ENCODE data around the gene OGFR. TPM values are rescaled to one million over a fixed set of nuclear protein-coding genes. Genes with fewer than 3 reads are reported as not detected.

Gene OGFR
- total RNA-seq, 6 experiments from 2014 or later: 40.7 to 48.1 (median 47.0) TPM

DNA sequence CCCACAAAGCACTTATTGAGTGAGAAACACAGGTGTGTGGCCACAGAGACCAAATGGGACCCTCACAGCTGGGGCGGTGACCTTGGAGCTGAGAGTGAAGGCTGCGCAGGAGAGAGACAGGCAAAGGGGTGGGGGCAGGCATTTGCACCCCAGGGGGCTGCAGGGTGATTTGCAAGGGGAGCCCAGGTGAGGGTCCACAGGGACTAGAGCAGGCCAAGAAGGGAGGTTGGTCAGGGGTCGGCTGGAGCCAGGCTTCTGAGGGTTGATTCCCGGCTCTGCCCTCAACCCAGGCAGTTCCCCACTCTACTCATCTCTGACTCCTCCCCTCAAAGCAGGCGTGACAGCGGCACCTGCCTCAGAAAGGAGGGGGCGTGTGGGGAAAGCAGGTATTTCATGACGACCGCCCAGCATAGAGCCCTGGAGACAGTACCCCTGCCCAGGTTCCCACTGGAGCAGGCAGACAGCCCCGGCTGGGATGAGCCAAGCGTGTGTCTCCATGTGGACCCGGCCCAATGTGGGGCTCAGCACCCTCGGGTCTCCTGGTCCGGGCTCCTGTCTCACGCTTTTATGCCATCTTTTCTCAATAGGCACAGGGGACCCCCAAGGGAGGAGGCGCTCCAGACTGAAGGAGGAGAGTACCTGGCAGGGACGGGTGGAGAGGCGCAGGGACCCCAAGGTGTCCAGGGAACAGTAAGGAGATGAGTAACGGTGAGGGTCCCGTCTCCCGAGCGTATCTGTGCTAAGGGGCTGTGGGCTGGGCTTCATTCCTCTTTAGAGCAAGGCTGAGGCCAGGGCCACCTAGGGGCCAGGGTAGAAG is 11.5 kb upstream of the OGFR start:
- H3K36me3 ChIP-seq: no peaks in the 10 kb centered on the region
- no peaks in the 10 kb centered on the region for H3K27me3 ChIP-seq
- ATAC-seq: no peak
- no peak for DNase-seq
- H3K4me1 ChIP-seq: peaks cover 0 to 25% (median 9%) of the 10 kb centered on the region in 4 donors
- intact Hi-C loops (cut with DNase I): no loop called here
- 96% methylated on average over 7 of the region's 22 CpGs for WGBS (ENCODE audit: insufficient coverage, low coverage, low lambda C conversion rate, missing lambda C conversion rate)
- no peak overlapping the region for H3K4me3 ChIP-seq
- peak overlapping the region; percentile 73 to 89 (median 78) for H3K27ac ChIP-seq
- TF ChIP-seq, protein P1, sequence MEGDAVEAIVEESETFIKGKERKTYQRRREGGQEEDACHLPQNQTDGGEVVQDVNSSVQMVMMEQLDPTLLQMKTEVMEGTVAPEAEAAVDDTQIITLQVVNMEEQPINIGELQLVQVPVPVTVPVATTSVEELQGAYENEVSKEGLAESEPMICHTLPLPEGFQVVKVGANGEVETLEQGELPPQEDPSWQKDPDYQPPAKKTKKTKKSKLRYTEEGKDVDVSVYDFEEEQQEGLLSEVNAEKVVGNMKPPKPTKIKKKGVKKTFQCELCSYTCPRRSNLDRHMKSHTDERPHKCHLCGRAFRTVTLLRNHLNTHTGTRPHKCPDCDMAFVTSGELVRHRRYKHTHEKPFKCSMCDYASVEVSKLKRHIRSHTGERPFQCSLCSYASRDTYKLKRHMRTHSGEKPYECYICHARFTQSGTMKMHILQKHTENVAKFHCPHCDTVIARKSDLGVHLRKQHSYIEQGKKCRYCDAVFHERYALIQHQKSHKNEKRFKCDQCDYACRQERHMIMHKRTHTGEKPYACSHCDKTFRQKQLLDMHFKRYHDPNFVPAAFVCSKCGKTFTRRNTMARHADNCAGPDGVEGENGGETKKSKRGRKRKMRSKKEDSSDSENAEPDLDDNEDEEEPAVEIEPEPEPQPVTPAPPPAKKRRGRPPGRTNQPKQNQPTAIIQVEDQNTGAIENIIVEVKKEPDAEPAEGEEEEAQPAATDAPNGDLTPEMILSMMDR (IDR thresholded peaks at IDR 0.05): no peak
- TF ChIP-seq POLR2A (IDR thresholded peaks at IDR 0.05): no peak
- H3K9me3 ChIP-seq: no peaks in the 10 kb centered on the region

DNA sequence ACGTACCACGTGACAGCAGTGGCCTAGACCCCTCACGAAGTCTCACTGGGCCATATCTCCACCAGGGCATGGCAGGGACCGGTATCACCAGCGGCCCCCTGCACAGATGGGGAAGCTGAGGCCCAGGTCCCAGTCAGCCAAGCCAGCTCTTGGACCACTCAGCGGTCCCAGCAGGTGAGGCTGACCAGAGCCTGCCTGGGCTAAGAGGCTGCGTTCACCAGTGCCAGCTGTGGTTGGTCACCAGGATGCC is 11.0 kb upstream of the OGFR start:
- Histone ChIP-seq H3K4me3 (peak overlapping the region; percentile 14 to 50 (median 43)), H3K27me3 (no peaks in the 10 kb centered on the region), H3K36me3 (peaks cover 0 to 3% (median 1%) of the 10 kb centered on the region in 4 donors), H3K9me3 (no peaks in the 10 kb centered on the region), H3K4me1 (peaks cover 0 to 29% (median 12%) of the 10 kb centered on the region in 4 donors), H3K27ac (peak overlapping the region; percentile 73 to 89 (median 78))
- ATAC-seq: no peak
- DNase-seq: no peak
- intact Hi-C loops (cut with DNase I): no loop called here
- WGBS (ENCODE audit: insufficient coverage, low coverage, low lambda C conversion rate, missing lambda C conversion rate): 0% methylated on average over 1 of the region's 7 CpGs
- TF ChIP-seq, protein P1 (IDR thresholded peaks at IDR 0.05): no peak

DNA sequence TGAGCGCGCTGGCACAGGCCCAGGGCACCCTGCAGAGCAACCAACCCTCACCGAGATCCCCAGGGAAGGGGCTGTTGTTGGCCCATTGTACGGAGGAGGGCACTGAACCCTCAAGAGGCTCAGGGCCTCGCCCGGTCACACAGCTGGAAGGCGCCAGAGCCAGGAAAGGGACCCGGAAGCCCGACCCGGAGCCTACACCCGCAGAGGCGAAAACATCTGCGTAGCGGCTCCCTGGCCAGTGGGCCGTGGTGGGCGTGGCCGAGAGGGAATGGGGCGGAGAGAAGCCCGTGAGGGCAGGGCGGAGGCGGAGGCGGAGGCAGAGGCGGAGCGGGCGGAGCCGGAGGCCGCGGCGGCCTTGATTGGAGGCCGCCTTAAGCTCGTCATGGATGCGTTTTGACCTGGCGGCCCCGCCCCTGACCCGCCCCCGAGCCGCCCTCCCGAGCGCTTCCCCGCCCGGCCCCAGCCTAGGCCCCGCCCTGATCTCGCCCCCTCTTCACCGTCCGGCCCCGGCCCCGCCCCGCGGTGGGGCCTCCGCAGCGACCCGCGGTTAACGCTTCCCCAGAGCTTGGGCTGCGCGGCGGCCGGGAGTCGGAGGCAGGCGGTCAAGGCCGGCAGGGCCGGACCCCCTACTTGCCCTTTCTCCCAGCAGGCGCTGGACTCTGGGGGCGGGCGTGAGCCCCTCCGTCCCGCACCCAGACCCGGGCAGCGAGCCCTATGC is 10.5 kb upstream of the OGFR start:
- DNase-seq (peak; percentile 98 to 99 (median 99)), ATAC-seq (peak; percentile 84 to 90 (median 84))
- peak overlapping the region; percentile 80 to 94 (median 89) for H3K27ac ChIP-seq
- no peaks in the 10 kb centered on the region for H3K27me3 ChIP-seq
- peak; percentile 89 for TF ChIP-seq POLR2A (IDR thresholded peaks at IDR 0.05)
- TF ChIP-seq, protein P1 (IDR thresholded peaks at IDR 0.05): no peak
- peak overlapping the region; percentile 35 to 88 (median 51) for H3K4me3 ChIP-seq
- no peaks in the 10 kb centered on the region for H3K9me3 ChIP-seq
- peaks cover 0 to 31% (median 12%) of the 10 kb centered on the region in 4 donors for H3K4me1 ChIP-seq
- intact Hi-C loops (cut with DNase I): no loop called here
- H3K36me3 ChIP-seq: peaks cover 0 to 8% (median 4%) of the 10 kb centered on the region in 4 donors
- 0% methylated on average over 9 of the region's 69 CpGs for WGBS (ENCODE audit: insufficient coverage, low coverage, low lambda C conversion rate, missing lambda C conversion rate)

DNA sequence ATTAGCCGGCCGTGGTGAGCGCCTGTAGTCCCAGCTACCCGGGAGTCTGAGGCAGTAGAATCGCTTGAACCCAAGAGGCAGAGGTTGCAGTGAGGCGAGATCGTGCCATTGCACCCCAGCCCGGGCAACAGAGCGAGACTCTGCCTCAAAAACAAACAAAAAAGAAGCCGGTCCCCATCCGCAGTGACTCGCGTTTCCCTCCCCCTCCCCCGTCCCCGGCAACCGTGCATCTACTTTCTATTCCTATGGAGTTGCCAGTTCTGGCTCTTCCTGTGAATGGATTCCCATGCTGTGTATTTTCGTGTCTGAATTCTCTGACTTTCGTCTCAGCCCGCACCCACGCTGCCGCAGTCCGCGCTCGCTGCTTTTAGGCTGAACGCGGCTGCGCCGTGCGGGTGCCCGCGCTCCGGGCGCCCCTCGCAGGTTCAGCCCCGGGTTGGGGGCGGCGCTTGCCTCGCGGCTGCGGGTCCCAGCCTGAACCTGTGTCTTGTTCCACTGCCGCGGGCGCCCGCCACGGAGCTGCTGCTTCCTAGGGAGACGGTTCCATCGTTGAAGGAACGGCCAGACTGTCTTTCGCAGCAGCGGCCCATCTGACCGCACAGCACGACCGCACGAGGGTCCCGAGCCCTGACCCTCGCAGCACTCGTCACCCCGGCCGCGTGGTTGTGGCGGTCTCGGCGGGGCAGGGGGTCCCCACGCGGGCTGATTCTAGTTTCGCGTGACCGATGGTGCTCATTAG is 9.4 kb upstream of the OGFR start:
- no peak for TF ChIP-seq POLR2A (IDR thresholded peaks at IDR 0.05)
- TF ChIP-seq, protein P1 (IDR thresholded peaks at IDR 0.05): no peak
- Histone ChIP-seq H3K27me3 (no peaks in the 10 kb centered on the region), H3K9me3 (no peaks in the 10 kb centered on the region), H3K4me3 (peak overlapping the region; percentile 35 to 88 (median 51)), H3K36me3 (peaks cover 0 to 18% (median 8%) of the 10 kb centered on the region in 4 donors), H3K4me1 (peaks cover 0 to 31% (median 12%) of the 10 kb centered on the region in 4 donors), H3K27ac (peak overlapping the region; percentile 74 to 94 (median 80))
- peak in 2 of 3 donors; percentile 66 to 75 for DNase-seq
- intact Hi-C loops (cut with DNase I): no loop called here
- WGBS (ENCODE audit: insufficient coverage, low coverage, low lambda C conversion rate, missing lambda C conversion rate): 0% methylated on average over 33 of the region's 68 CpGs
- ATAC-seq: peak in 1 of 4 donors; percentile 0
